GM13976 (cell line): ENCODE results near the gene PHPT1.
A peak's percentile ranks its signal among the peaks of the same experiment; 100 is the strongest.
"Not testable (repeated sequence)": the region's sequence is repeated elsewhere in the genome, so short reads cannot be mapped to it uniquely, and the experiment has no call there.

Experiments used
- DNase-seq: peaks from one replicate; pipeline ENCODE4 v3.0.0; 2012; ENCODE audit warnings: low spot score
- CTCF ChIP-seq: IDR thresholded peaks from 2 replicates; pipeline ENCODE4 v1.5.1; 2012; ENCODE audit warnings: borderline replicate concordance, mild to moderate bottlenecking; ENCODE audit not compliant: insufficient read depth; ENCODE audit errors: extremely low read depth, missing control alignments, control extremely low read depth
- in situ Hi-C: fragments of 300-500 bp; cut with MboI; formaldehyde crosslinking; loops from one replicate; pipeline ENCODE4 v1.12.0; 2022; ENCODE audit warnings: low sequenced_read_pairs, mixed read lengths, inconsistent platforms; ENCODE audit not compliant: unreplicated experiment

The PHPT1 gene

GRCh38 chr9:136849038-136849959, at the start of gene PHPT1:
PHPT1 (plus strand) TSS chr9:136849409; CDS start chr9:136849431, 22 bp downstream.
- DNase-seq: peak; percentile 100
- TF ChIP-seq CTCF: no peak
- in situ Hi-C loops: no loop called here

GRCh38 chr9:136799854-136800657, 49.2 kb upstream of the PHPT1 start:
- TF ChIP-seq CTCF: no peak
- peak; percentile 94 for DNase-seq
- in situ Hi-C loops: no loop called here

GRCh38 chr9:136802321-136802720, 46.9 kb upstream of the PHPT1 start:
- in situ Hi-C loops: no loop called here
- DNase-seq: no peak
- no peak for TF ChIP-seq CTCF

GRCh38 chr9:136803009-136803550, 46.1 kb upstream of the PHPT1 start:
- in situ Hi-C loops, DNase-seq: not testable (repeated sequence)

GRCh38 chr9:136803551-136804508, 45.4 kb upstream of the PHPT1 start:
- no peak for TF ChIP-seq CTCF
- DNase-seq: no peak
- in situ Hi-C loops: no loop called here

GRCh38 chr9:136804509-136805206, 44.6 kb upstream of the PHPT1 start:
- in situ Hi-C loops: no loop called here
- DNase-seq: no peak
- no peak for TF ChIP-seq CTCF
